Liver (tissue), 9 donors: ENCODE measurements around the gene PCDHGA10. TPM values are rescaled to one million over a fixed set of nuclear protein-coding genes. Genes with fewer than 3 reads are reported as not detected.
A peak's percentile ranks its signal among the peaks of the same experiment; 100 is the strongest.

ENCODE experiments used
- DNase-seq: peaks from one replicate; pipeline ENCODE4 v3.0.0-alpha.2; 2017; ENCODE audit warnings: low spot score
- H3K27ac ChIP-seq, 2 donors: one replicate each; pipeline ENCODE4 v1.7.0; 2013; ENCODE audit warnings: inconsistent platforms in 2 of 2, low read length in 2 of 2, control low read depth in 1 of 2, low read depth in 1 of 2, mild to moderate bottlenecking in 1 of 2
- H3K27me3 ChIP-seq, 4 donors: one replicate each; pipeline versions ENCODE4 v1.6.1 to v1.7.0; 2013; ENCODE audit warnings: low read length in 3 of 4, inconsistent platforms in 1 of 4, mild to moderate bottlenecking in 1 of 4, moderate library complexity in 1 of 4; ENCODE audit not compliant: control insufficient read depth in 4 of 4, insufficient read depth in 4 of 4
- H3K36me3 ChIP-seq, 4 donors: one replicate each; pipeline versions ENCODE4 v1.6.1 to v1.7.0; 2013; ENCODE audit warnings: low read length in 3 of 4, mild to moderate bottlenecking in 3 of 4, low read depth in 1 of 4, moderate library complexity in 1 of 4; ENCODE audit not compliant: control insufficient read depth in 4 of 4, insufficient read depth in 3 of 4
- H3K4me1 ChIP-seq, 4 donors: one replicate each; pipeline versions ENCODE4 v1.6.1 to v1.7.0; 2013; ENCODE audit warnings: low read length in 3 of 4, mild to moderate bottlenecking in 3 of 4, moderate library complexity in 1 of 4; ENCODE audit not compliant: control insufficient read depth in 4 of 4, insufficient read depth in 4 of 4
- H3K4me3 ChIP-seq, 3 donors: one replicate each; pipeline versions ENCODE4 v1.6.1 to v1.7.0; 2013; ENCODE audit warnings: low read length in 3 of 3, control low read depth in 1 of 3, low read depth in 1 of 3, mild to moderate bottlenecking in 1 of 3
- H3K9ac ChIP-seq, 2 donors: one replicate each; pipeline ENCODE4 v1.7.0; 2013; ENCODE audit warnings: low read length in 2 of 2, mild to moderate bottlenecking in 2 of 2, moderate library complexity in 2 of 2, control low read depth in 1 of 2, low read depth in 1 of 2
- H3K9me3 ChIP-seq, 4 donors: one replicate each; pipeline versions ENCODE4 v1.6.1 to v1.7.0; 2013; ENCODE audit warnings: low read length in 3 of 4; ENCODE audit not compliant: control insufficient read depth in 4 of 4
- CTCF ChIP-seq: fragments of 150-350 bp; IDR thresholded peaks from 2 replicates; pipeline ENCODE4 v1.5.1; 2017; ENCODE audit warnings: improper control_type of control experiment, low read depth, low read length; ENCODE audit not compliant: missing input control
- EGR1 ChIP-seq, 2 donors: IDR thresholded peaks; 2 replicates each; pipeline ENCODE4 v1.6.1; 2016 to 2018; ENCODE audit warnings: antibody characterized with exemption in 2 of 2, low read depth in 2 of 2
- HNF4G ChIP-seq: IDR thresholded peaks from 2 replicates; pipeline ENCODE4 v1.6.1; 2016; ENCODE audit warnings: antibody characterized with exemption
- RAD21 ChIP-seq, 2 donors: IDR thresholded peaks; 2 replicates each; pipeline ENCODE4 v1.6.1; 2016; ENCODE audit warnings: antibody characterized with exemption in 2 of 2, mild to moderate bottlenecking in 2 of 2
- SP1 ChIP-seq: IDR thresholded peaks from 2 replicates; pipeline ENCODE4 v1.6.1; 2018; ENCODE audit warnings: antibody characterized with exemption, mild to moderate bottlenecking
- WGBS: extraction: QIAGEN DNeasy Blood & Tissue Kit; methylation state at CpG from one replicate; pipeline ENCODE4 v1.1.7; 2013; 5-methylcytosine and 5-hydroxymethylcytosine counted together
- polyA plus RNA-seq, 2 donors: library from polyadenylated mRNA; stranded (reverse) in 1 of 2; unstranded in 1 of 2; fragments of 200-250 nt in 1 of 2; fragments of >200 nt in 1 of 2; fragmentation: Nextera tagmentation in 1 of 2; extraction: Ambion mirVana in 1 of 2; gene quantifications; one replicate each; pipeline versions ENCODE4 v1.2.1 to v1.2.3, GENCODE V29; 2013 to 2015
- total RNA-seq, 2 donors: library from RNA; depleted of rRNA; stranded (reverse); fragments of >200 nt; gene quantifications; one replicate each; pipeline ENCODE4 v1.2.3, GENCODE V29; 2014
- TF ChIP-seq, protein P1 (sequence below): IDR thresholded peaks from 2 replicates; pipeline ENCODE4 v1.6.1; 2016; ENCODE audit warnings: antibody characterized with exemption
- TF ChIP-seq, protein P2 (sequence below): IDR thresholded peaks from 2 replicates; pipeline ENCODE4 v1.6.1; 2016; ENCODE audit warnings: antibody characterized with exemption, mild to moderate bottlenecking
- donor health status: healthy.
- donor health status: healthy.
- donor health status: healthy.
- donor health status: healthy.
- donor health status: healthy.

PCDHGA10 gene
- total and polyA plus RNA-seq, 4 donors: 1.2 to 3.9 (median 1.6) TPM

- Histone ChIP-seq H3K27ac (no peak overlapping the region), H3K36me3 (no peaks in the 10 kb centered on the region), H3K4me1 (no peaks in the 10 kb centered on the region), H3K9ac (no peak overlapping the region), H3K27me3 (peaks cover 0 to 5% (median 0%) of the 10 kb centered on the region in 4 donors), H3K9me3 (peaks cover 40 to 75% (median 54%) of the 10 kb centered on the region in 4 donors), H3K4me3 (peak overlapping the region in 2 of 3 donors; percentile 6 to 41)
- DNase-seq: no peak
- WGBS: 28% methylated on average over 46 of the region's 46 CpGs
- no peak for TF ChIP-seq HNF4G
- TF ChIP-seq EGR1 (IDR thresholded peaks at IDR 0.05; ENCODE audit: low read depth in 2 of 2): no peak
- TF ChIP-seq, protein P1, sequence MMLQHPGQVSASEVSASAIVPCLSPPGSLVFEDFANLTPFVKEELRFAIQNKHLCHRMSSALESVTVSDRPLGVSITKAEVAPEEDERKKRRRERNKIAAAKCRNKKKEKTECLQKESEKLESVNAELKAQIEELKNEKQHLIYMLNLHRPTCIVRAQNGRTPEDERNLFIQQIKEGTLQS: no peak
- no peak for TF ChIP-seq CTCF
- TF ChIP-seq, protein P2, sequence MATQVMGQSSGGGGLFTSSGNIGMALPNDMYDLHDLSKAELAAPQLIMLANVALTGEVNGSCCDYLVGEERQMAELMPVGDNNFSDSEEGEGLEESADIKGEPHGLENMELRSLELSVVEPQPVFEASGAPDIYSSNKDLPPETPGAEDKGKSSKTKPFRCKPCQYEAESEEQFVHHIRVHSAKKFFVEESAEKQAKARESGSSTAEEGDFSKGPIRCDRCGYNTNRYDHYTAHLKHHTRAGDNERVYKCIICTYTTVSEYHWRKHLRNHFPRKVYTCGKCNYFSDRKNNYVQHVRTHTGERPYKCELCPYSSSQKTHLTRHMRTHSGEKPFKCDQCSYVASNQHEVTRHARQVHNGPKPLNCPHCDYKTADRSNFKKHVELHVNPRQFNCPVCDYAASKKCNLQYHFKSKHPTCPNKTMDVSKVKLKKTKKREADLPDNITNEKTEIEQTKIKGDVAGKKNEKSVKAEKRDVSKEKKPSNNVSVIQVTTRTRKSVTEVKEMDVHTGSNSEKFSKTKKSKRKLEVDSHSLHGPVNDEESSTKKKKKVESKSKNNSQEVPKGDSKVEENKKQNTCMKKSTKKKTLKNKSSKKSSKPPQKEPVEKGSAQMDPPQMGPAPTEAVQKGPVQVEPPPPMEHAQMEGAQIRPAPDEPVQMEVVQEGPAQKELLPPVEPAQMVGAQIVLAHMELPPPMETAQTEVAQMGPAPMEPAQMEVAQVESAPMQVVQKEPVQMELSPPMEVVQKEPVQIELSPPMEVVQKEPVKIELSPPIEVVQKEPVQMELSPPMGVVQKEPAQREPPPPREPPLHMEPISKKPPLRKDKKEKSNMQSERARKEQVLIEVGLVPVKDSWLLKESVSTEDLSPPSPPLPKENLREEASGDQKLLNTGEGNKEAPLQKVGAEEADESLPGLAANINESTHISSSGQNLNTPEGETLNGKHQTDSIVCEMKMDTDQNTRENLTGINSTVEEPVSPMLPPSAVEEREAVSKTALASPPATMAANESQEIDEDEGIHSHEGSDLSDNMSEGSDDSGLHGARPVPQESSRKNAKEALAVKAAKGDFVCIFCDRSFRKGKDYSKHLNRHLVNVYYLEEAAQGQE: no peak
- no peak for TF ChIP-seq RAD21 (IDR thresholded peaks at IDR 0.05)
- TF ChIP-seq SP1: no peak
These were observed 46.5 kb upstream of the PCDHGA10 start for GRCh38 chr5:141366016-141366896.

DNA sequence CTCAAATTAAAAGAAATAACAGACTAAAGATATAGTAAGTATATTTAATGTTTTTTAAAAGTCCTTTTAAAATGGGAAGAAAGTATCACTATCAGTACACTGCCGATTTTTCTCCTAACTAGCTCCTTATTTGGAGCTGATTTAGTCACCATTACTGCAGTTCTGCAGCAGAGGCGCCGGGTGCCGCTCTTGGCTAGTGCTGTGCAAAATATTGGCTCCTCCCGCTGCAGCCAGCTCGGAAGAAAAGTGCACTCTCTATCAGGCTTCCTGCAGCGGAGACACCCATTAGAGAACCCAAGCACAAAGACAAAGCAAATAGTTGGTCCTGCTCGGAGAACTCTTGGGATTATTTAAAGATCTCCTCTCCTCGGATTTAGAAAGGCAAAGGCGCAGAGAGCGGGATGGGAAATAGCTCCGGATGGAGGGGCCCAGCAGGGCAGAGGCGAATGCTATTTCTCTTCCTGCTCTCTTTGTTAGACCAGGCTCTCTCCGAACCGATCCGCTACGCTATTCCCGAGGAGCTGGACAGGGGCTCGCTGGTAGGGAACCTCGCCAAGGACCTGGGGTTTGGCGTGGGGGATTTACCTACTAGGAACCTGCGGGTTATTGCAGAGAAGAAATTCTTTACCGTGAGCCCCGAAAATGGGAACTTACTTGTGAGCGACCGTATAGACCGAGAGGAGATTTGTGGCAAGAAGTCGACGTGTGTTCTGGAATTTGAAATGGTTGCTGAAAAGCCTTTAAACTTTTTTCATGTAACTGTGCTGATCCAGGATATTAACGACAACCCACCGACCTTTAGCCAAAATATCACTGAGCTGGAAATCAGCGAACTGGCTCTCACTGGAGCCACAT, 42.6 kb upstream of the PCDHGA10 start, which contains the start of gene PCDHGB3:
PCDHGB3 (plus strand) TSS at position 249 of the 855 bp plus-strand sequence; CDS start at position 402, 153 bp downstream.
- H3K36me3 ChIP-seq: no peaks in the 10 kb centered on the region
- no peak for TF ChIP-seq EGR1 (IDR thresholded peaks at IDR 0.05; ENCODE audit: low read depth in 2 of 2)
- TF ChIP-seq CTCF: peak; percentile 16
- TF ChIP-seq RAD21 (IDR thresholded peaks at IDR 0.05): peak; percentile 50 to 60
- H3K27me3 ChIP-seq: peaks cover 0 to 5% (median 1%) of the 10 kb centered on the region in 4 donors
- no peak within 1 kb of the TSS for H3K27ac ChIP-seq
- no peak within 1 kb of the TSS for H3K9ac ChIP-seq
- peak within 1 kb of the TSS; percentile 6 to 62 (median 61) for H3K4me3 ChIP-seq
- peaks cover 44 to 78% (median 57%) of the 10 kb centered on the region in 4 donors for H3K9me3 ChIP-seq
- 15% methylated on average over 32 of the region's 32 CpGs for WGBS
- no peaks in the 10 kb centered on the region for H3K4me1 ChIP-seq
- no peak for DNase-seq
